HG03439 (cell line): ENCODE results near the gene TRDMT1.

Experiments
- ATAC-seq: cut with Tn5 transposase; IDR thresholded peaks from one replicate; pipeline ENCODE4 v1.9.1; 2021; ENCODE audit warnings: mild to moderate bottlenecking, moderate library complexity; ENCODE audit not compliant: unreplicated experiment

TRDMT1 gene

GRCh38 chr10:17109475-17110207, 91.8 kb downstream of the TRDMT1 start:
- no peak for ATAC-seq

GRCh38 chr10:17109046-17109445, 92.4 kb downstream of the TRDMT1 start:
- ATAC-seq = no peak

DNA sequence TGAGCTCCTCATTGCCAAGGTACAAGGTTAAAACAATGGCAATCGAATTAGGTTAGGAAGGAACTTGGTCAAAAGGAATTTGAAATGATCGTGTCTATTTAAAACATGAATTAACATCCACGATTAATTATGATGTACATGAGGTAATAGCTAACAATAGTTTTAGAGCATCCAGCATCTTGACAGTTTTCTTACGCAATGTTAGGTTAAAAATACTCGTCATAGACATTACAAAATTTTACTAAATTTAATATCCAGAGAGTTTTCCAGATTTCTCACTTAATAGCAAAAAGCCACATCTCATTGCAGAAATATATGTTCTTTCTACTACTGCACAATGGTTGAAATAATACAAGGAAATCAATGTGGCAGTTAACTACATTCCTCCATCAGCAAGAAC, 94.5 kb downstream of the TRDMT1 start:
- ATAC-seq = no peak

DNA sequence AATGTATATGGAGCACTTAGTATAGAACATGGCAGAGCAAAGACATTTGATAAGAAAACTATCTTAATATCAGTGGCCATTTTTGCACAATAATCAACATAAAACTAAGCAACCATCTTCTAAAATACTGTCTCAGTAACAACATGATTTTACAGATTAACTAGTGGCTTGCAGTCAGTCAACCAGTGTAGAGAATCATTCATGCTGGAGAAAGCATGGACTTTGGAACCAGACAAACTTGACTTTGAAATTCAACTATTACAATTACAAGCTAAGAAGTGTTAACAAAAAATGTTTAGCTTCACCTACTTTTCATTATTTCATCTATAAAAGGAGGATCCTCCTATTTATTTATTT, 99.6 kb downstream of the TRDMT1 start:
- ATAC-seq = no peak

DNA sequence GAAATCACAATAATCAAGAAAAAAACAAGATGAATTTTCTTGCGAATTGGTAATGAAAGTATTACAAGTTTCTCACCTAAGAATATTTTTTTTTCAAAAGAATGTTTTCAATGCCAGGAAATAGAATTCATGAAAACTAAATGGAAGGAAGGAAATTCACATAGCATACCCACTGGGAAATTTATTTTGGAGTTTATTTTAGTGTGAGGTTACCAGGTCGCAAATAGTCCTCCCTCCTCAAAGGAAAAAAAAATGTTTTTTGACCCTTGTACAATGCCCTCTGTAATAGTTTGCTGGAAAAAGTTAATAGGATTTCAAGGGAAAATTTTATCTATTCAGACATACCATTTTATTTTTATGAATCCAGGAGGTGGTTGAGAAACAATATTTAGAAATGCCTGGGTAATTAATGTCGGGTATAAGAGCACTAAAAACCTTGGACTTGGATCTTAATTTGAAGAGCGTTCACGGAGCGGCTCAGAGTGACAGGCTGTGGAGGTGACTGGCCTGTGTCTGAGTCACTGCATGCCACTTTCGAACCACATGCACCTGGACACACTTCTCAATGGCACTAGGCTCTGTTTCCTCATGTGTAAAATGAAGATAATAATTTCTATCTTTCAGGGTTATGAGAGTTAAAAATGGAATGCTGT, 100.1 kb downstream of the TRDMT1 start:
- ATAC-seq = no peak

DNA sequence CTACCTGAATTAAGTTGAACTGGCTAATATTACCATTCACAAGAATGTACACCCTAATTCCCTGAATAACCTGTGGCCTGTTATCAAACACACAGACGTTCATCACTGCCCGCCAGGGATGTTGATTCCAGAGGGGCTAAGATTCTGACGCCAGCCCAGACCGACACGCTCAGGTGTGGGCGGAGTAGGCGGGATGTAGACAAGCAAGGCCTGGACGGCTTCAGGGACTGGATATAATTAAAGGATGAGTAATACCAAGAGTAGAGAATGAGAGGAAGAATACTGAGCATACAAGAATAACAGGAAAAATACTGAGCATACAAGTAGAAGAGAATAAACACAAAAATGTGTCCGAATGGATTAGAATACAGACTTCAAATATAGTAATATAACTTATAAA, 100.9 kb downstream of the TRDMT1 start:
- no peak for ATAC-seq

DNA sequence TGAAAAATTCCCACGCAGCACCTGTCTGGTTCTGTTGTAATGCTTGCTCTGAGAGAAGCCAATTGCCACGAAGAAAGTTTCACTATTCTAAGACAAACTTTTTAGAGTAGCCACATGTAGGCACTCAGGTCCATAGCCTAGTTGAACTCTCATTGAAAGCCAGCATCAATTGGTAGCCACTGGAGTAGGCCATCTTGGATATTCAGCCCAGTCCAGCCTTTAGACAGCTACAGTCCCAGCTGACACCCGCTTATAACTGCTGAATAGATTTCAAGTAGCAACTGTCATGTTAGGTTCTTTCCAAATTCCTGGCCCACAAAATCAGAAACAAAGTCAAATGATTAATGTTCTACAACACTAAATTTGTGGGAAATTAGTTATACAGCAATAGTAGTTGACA, 103.5 kb downstream of the TRDMT1 start:
- ATAC-seq = no peak
